ENCODE data around the gene UNC119B. TPM values are rescaled to one million over a fixed set of nuclear protein-coding genes. Genes with fewer than 3 reads are reported as not detected.

Gene UNC119B
- total RNA-seq, 2 donors from 2014 or later = 52.8 to 60.7 TPM

DNA sequence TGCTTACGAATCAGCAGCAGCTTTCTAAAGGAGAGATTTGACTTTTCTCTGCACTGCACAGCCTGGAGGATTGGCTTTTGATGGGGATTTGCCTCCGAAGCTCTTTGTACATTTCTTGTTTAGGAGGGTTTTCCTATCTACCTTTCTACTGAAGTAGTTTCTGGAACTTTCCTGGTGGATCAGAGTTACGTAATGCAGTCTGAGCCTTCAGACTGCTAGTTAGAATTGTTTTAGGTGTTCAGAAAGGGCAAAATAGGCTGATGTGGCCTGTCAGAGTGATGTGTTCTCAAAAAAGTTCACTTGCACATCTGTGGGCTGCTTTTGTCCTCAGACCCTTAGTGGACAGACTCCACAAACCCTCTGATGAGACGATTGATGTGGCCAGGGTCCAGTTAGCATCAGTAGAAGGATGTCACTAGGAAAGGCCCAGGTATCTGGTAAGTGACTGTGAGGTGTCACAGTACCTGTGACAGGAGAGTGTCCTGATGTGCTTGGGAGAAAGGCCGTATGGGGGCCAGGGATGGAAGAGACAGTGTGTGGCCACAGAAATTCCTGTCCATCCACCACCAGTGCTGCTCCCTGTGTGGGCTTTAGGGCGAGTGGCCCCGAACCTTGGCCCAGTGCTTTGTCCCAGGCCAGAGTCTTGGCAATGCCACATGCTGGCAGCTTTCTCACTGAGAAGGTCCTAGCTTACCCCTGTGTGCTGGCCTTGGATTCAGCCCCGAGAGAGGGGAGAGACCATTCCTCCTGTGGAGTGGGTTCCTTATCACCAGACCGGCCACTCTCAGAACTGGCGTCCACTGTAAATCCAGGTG is 10.9 kb downstream of the UNC119B start:
- H3K9ac ChIP-seq (ENCODE audit: extremely low read depth, low read length, poor library complexity, severe bottlenecking) = no peak overlapping the region
- no peaks in the 10 kb centered on the region for H3K27me3 ChIP-seq (ENCODE audit: control insufficient read depth, insufficient read depth, low read length, poor library complexity, severe bottlenecking)
- Mint-ChIP-seq H3K4me1 (peaks cover 16% of the 10 kb centered on the region), H3K27ac (peak overlapping the region; percentile 2), H3K9me3 (no peaks in the 10 kb centered on the region), H3K4me3 (no peak overlapping the region), H3K36me3 (ENCODE audit: low read depth) (peaks cover 72% of the 10 kb centered on the region), H3K27me3 (ENCODE audit: insufficient read depth) (no peaks in the 10 kb centered on the region)
- no peak for TF ChIP-seq CTCF (conservative IDR thresholded peaks at IDR 0.05)
- H3K27ac ChIP-seq (ENCODE audit: low read depth, low read length) = no peak overlapping the region
- no peaks in the 10 kb centered on the region for H3K4me1 ChIP-seq (ENCODE audit: control insufficient read depth, insufficient read depth, low read length)
- peaks cover 78% of the 10 kb centered on the region for H3K36me3 ChIP-seq (ENCODE audit: control insufficient read depth, insufficient read depth, low read length)
- DNase-seq = no peak
- 95 to 98% methylated on average over 8 to 10 of the region's 10 CpGs for WGBS, 2 experiments (ENCODE audit: insufficient coverage in 1 of 2, insufficient read length in 1 of 2)
- H3K4me3 ChIP-seq (ENCODE audit: low read length) = no peak overlapping the region
- H3K9me3 ChIP-seq (ENCODE audit: control insufficient read depth, low read length) = no peaks in the 10 kb centered on the region

GRCh38 chr12:120721866-120722265 is 11.6 kb downstream of the UNC119B start:
- H3K9me3 ChIP-seq (ENCODE audit: control insufficient read depth, low read length) = no peaks in the 10 kb centered on the region
- H3K27me3 ChIP-seq (ENCODE audit: control insufficient read depth, insufficient read depth, low read length, poor library complexity, severe bottlenecking) = no peaks in the 10 kb centered on the region
- no peaks in the 10 kb centered on the region for H3K4me1 ChIP-seq (ENCODE audit: control insufficient read depth, insufficient read depth, low read length)
- no peak overlapping the region for H3K4me3 ChIP-seq (ENCODE audit: low read length)
- DNase-seq = no peak
- peaks cover 71% of the 10 kb centered on the region for H3K36me3 ChIP-seq (ENCODE audit: control insufficient read depth, insufficient read depth, low read length)
- Mint-ChIP-seq H3K36me3 (ENCODE audit: low read depth) (peaks cover 65% of the 10 kb centered on the region), H3K9me3 (no peaks in the 10 kb centered on the region), H3K4me1 (peaks cover 18% of the 10 kb centered on the region), H3K4me3 (no peak overlapping the region), H3K27ac (no peak overlapping the region), H3K27me3 (ENCODE audit: insufficient read depth) (peaks cover 3% of the 10 kb centered on the region)
- H3K9ac ChIP-seq (ENCODE audit: extremely low read depth, low read length, poor library complexity, severe bottlenecking) = no peak overlapping the region
- no peak for TF ChIP-seq CTCF (conservative IDR thresholded peaks at IDR 0.05)
- 89 to 100% methylated on average over 1 to 3 of the region's 3 CpGs for WGBS, 2 experiments (ENCODE audit: insufficient coverage in 1 of 2, insufficient read length in 1 of 2)
- no peak overlapping the region for H3K27ac ChIP-seq (ENCODE audit: low read depth, low read length)

GRCh38 chr12:120722784-120723183 is 12.5 kb downstream of the UNC119B start:
- no peak overlapping the region for H3K27ac ChIP-seq (ENCODE audit: low read depth, low read length)
- Mint-ChIP-seq H3K27ac (no peak overlapping the region), H3K36me3 (ENCODE audit: low read depth) (peaks cover 63% of the 10 kb centered on the region), H3K9me3 (no peaks in the 10 kb centered on the region), H3K4me1 (peaks cover 18% of the 10 kb centered on the region), H3K4me3 (no peak overlapping the region), H3K27me3 (ENCODE audit: insufficient read depth) (peaks cover 3% of the 10 kb centered on the region)
- no peak overlapping the region for H3K9ac ChIP-seq (ENCODE audit: extremely low read depth, low read length, poor library complexity, severe bottlenecking)
- DNase-seq = no peak
- WGBS, 2 experiments (ENCODE audit: insufficient coverage in 1 of 2, insufficient read length in 1 of 2) = 89 to 91% methylated on average over 2 of the region's 2 CpGs
- no peak for TF ChIP-seq CTCF (conservative IDR thresholded peaks at IDR 0.05)
- H3K4me3 ChIP-seq (ENCODE audit: low read length) = no peak overlapping the region
- H3K9me3 ChIP-seq (ENCODE audit: control insufficient read depth, low read length) = no peaks in the 10 kb centered on the region
- peaks cover 63% of the 10 kb centered on the region for H3K36me3 ChIP-seq (ENCODE audit: control insufficient read depth, insufficient read depth, low read length)
- H3K27me3 ChIP-seq (ENCODE audit: control insufficient read depth, insufficient read depth, low read length, poor library complexity, severe bottlenecking) = no peaks in the 10 kb centered on the region
- H3K4me1 ChIP-seq (ENCODE audit: control insufficient read depth, insufficient read depth, low read length) = no peaks in the 10 kb centered on the region

Data from endodermal cell (in vitro differentiated cells).